Keratinocyte (primary cell): ENCODE measurements around the gene ZBTB2.

Experiments used
- CTCF ChIP-seq, 3 experiments: IDR thresholded peaks in 1 of 3; conservative IDR thresholded peaks in 1 of 3; optimal IDR thresholded peaks in 1 of 3; 2 replicates in 2 of 3; 3 replicates in 1 of 3; pipeline versions ENCODE3 to v1.5.1; 2011; ENCODE audit warnings: low read length in 3 of 3, mild to moderate bottlenecking in 3 of 3, moderate library complexity in 2 of 3, control low read depth in 1 of 3, inconsistent platforms in 1 of 3; ENCODE audit not compliant: insufficient read depth in 2 of 3; ENCODE audit errors: extremely low read depth in 1 of 3
- EZH2 ChIP-seq: IDR thresholded peaks from one replicate; pipeline ENCODE4 v1.6.1; 2012; ENCODE audit warnings: inconsistent platforms, mild to moderate bottlenecking, low read length, moderate library complexity

- TF ChIP-seq CTCF (optimal IDR thresholded peaks at IDR 0.05 in 1 of 3, IDR thresholded peaks at IDR 0.05 in 1 of 3, conservative IDR thresholded peaks at IDR 0.05 in 1 of 3; ENCODE audit: extremely low read depth in 1 of 3, insufficient read depth in 2 of 3, low read length in 3 of 3) (no peak), EZH2 (no peak)
Measured at GRCh38 chr6:151400473-151400872, 9.1 kb upstream of the ZBTB2 start.
